Ishikawa (cell line): ENCODE data around the gene FOXD3.

ENCODE experiments used
- CEBPB ChIP-seq: IDR thresholded peaks from 2 replicates; pipeline ENCODE4 v1.6.1; 2012
- CREB1 ChIP-seq: IDR thresholded peaks from 2 replicates; pipeline ENCODE4 v1.6.1; 2012; ENCODE audit warnings: low read depth
- EP300 ChIP-seq: IDR thresholded peaks from 2 replicates; pipeline ENCODE4 v1.6.1; 2012; ENCODE audit warnings: borderline replicate concordance
- FOXM1 ChIP-seq: IDR thresholded peaks from 2 replicates; pipeline ENCODE4 v1.6.1; 2012; ENCODE audit warnings: low read depth, borderline replicate concordance
- MAX ChIP-seq: IDR thresholded peaks from 2 replicates; pipeline ENCODE4 v1.6.1; 2012
- NFIC ChIP-seq: IDR thresholded peaks from 2 replicates; pipeline ENCODE4 v1.6.1; 2012
- RAD21 ChIP-seq: IDR thresholded peaks from 2 replicates; pipeline ENCODE4 v1.6.1; 2012; ENCODE audit warnings: low read depth
- TAF1 ChIP-seq: IDR thresholded peaks from 2 replicates; pipeline ENCODE4 v1.6.1; 2012; ENCODE audit warnings: low read depth, mild to moderate bottlenecking
- TCF12 ChIP-seq: IDR thresholded peaks from 2 replicates; pipeline ENCODE4 v1.6.1; 2012; ENCODE audit warnings: low read depth
- YY1 ChIP-seq: IDR thresholded peaks from 2 replicates; pipeline ENCODE4 v1.6.1; 2012; ENCODE audit warnings: low read depth
- ZBTB7A ChIP-seq: IDR thresholded peaks from 2 replicates; pipeline ENCODE4 v1.6.1; 2012; ENCODE audit warnings: low read depth
- TF ChIP-seq, protein P1 (sequence below): IDR thresholded peaks from 2 replicates; pipeline ENCODE4 v1.6.1; 2012; ENCODE audit warnings: low read depth, mild to moderate bottlenecking

GRCh38 chr1:63272811-63273210 lies 49.6 kb upstream of the FOXD3 start:
- TF ChIP-seq CREB1 (no peak), RAD21 (no peak), CEBPB (no peak), EP300 (no peak), YY1 (no peak), FOXM1 (no peak), ZBTB7A (no peak), TAF1 (no peak), NFIC (no peak), TCF12 (no peak), MAX (no peak)
- TF ChIP-seq, protein P1, sequence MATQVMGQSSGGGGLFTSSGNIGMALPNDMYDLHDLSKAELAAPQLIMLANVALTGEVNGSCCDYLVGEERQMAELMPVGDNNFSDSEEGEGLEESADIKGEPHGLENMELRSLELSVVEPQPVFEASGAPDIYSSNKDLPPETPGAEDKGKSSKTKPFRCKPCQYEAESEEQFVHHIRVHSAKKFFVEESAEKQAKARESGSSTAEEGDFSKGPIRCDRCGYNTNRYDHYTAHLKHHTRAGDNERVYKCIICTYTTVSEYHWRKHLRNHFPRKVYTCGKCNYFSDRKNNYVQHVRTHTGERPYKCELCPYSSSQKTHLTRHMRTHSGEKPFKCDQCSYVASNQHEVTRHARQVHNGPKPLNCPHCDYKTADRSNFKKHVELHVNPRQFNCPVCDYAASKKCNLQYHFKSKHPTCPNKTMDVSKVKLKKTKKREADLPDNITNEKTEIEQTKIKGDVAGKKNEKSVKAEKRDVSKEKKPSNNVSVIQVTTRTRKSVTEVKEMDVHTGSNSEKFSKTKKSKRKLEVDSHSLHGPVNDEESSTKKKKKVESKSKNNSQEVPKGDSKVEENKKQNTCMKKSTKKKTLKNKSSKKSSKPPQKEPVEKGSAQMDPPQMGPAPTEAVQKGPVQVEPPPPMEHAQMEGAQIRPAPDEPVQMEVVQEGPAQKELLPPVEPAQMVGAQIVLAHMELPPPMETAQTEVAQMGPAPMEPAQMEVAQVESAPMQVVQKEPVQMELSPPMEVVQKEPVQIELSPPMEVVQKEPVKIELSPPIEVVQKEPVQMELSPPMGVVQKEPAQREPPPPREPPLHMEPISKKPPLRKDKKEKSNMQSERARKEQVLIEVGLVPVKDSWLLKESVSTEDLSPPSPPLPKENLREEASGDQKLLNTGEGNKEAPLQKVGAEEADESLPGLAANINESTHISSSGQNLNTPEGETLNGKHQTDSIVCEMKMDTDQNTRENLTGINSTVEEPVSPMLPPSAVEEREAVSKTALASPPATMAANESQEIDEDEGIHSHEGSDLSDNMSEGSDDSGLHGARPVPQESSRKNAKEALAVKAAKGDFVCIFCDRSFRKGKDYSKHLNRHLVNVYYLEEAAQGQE, result no peak
